ENCODE results near the gene GCSH.

The GCSH gene

DNA sequence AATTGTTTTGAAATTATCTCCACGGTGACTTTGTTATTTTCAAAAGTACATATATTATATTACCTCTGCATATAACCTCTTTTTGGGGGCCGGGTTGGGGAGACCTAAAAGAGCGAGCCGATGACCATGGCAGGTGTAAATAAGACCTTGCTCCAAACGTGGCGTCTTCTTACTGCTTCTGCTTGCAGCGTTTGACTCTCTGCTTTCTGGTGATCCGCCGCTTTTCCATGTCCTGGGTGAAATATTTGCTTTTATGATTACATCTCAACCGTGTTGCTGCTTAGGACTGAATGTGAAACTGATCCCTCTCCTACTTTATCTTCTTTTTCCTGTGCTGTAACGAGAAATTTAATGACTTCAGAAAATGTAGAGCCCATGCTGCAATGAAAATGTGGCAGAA is 42.4 kb downstream of the GCSH start:
- Mint-ChIP-seq H3K36me3 (ENCODE audit: low read depth) (peaks cover 14% of the 10 kb centered on the region), H3K4me3 (no peak overlapping the region), H3K9me3 (peaks cover 12% of the 10 kb centered on the region), H3K4me1 (no peaks in the 10 kb centered on the region), H3K27ac (peak overlapping the region in 1 of 3 experiments; percentile 22), H3K27me3 (ENCODE audit: low read depth) (no peaks in the 10 kb centered on the region)
- TF ChIP-seq, protein P1, sequence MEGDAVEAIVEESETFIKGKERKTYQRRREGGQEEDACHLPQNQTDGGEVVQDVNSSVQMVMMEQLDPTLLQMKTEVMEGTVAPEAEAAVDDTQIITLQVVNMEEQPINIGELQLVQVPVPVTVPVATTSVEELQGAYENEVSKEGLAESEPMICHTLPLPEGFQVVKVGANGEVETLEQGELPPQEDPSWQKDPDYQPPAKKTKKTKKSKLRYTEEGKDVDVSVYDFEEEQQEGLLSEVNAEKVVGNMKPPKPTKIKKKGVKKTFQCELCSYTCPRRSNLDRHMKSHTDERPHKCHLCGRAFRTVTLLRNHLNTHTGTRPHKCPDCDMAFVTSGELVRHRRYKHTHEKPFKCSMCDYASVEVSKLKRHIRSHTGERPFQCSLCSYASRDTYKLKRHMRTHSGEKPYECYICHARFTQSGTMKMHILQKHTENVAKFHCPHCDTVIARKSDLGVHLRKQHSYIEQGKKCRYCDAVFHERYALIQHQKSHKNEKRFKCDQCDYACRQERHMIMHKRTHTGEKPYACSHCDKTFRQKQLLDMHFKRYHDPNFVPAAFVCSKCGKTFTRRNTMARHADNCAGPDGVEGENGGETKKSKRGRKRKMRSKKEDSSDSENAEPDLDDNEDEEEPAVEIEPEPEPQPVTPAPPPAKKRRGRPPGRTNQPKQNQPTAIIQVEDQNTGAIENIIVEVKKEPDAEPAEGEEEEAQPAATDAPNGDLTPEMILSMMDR (IDR thresholded peaks at IDR 0.05; ENCODE audit: unreplicated experiment in 3 of 3) = no peak

DNA sequence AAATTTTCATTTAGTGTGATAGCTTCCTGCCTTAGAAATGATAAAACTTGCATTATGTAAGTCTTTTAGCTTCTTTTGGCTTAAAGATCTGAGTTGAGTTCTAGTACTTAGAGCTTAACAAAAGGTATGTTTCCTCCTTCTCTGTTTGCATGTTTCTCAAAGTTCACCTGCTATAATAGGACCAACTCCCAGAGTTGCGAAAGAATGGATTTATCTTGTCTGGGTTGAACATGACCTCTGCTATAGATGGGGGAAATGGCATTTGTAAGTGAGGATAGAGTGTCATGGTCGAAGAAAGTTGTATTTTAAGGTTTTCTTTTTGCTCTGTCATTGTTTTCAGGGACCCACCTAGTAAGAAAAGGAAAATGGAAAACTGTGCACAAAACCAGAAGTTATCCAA is 53.4 kb downstream of the GCSH start:
- peaks cover 11% of the 10 kb centered on the region for H3K4me1 Mint-ChIP-seq
- H3K36me3 Mint-ChIP-seq (ENCODE audit: low read depth) = peaks cover 79% of the 10 kb centered on the region
- no peak overlapping the region for H3K4me3 Mint-ChIP-seq
- no peaks in the 10 kb centered on the region for H3K27me3 Mint-ChIP-seq (ENCODE audit: low read depth)
- no peak overlapping the region for H3K27ac Mint-ChIP-seq
- TF ChIP-seq, protein P1 (IDR thresholded peaks at IDR 0.05; ENCODE audit: unreplicated experiment in 3 of 3) = no peak
- H3K9me3 Mint-ChIP-seq = peaks cover 3% of the 10 kb centered on the region

DNA sequence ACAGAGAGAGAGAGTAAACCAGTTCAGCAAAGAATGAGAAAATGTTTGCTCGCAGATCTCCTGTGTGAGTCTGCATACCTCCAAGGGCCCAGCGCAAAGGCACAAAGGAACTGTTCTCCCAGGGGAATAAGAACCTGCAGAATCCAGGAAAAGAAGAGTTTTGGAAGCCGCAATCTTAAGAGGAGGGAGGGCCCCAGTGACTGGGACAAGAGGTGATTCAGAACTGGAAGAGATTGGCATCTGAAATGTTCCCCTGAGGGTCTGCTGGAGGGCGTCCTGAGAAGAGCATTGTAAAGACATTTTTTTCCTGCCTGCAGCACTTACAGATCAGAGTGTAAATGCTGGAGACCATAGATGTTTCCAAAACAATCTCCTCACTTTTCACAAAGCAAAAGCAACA is 54.5 kb downstream of the GCSH start:
- Mint-ChIP-seq H3K4me3 (no peak overlapping the region), H3K27ac (no peak overlapping the region), H3K9me3 (no peaks in the 10 kb centered on the region), H3K27me3 (ENCODE audit: low read depth) (no peaks in the 10 kb centered on the region), H3K4me1 (peaks cover 19% of the 10 kb centered on the region), H3K36me3 (ENCODE audit: low read depth) (peaks cover 77% of the 10 kb centered on the region)
- TF ChIP-seq, protein P1 (IDR thresholded peaks at IDR 0.05; ENCODE audit: unreplicated experiment in 3 of 3) = no peak

DNA sequence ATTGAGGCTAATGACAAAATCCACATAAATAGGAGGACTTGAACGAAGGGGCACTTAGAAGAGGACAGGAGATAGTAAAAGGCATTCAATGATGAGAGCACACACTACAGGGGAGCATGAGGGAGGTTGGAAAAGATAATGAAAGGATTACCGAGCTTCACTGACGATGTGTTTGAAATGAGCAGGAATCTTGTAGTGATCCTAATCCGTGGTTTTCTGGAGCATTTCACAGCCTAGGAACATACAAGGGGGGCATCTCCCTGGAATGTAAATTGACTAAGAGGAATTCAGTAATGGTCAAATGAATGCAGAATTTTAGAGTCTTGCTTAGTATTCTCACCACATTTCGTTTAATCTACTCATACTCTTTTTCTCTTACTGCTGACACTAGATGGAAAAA is 55.4 kb downstream of the GCSH start:
- Mint-ChIP-seq H3K27me3 (ENCODE audit: low read depth) (no peaks in the 10 kb centered on the region), H3K27ac (no peak overlapping the region), H3K4me3 (no peak overlapping the region), H3K36me3 (ENCODE audit: low read depth) (peaks cover 71% of the 10 kb centered on the region), H3K9me3 (no peaks in the 10 kb centered on the region), H3K4me1 (peaks cover 22% of the 10 kb centered on the region)
- TF ChIP-seq, protein P1 (IDR thresholded peaks at IDR 0.05; ENCODE audit: unreplicated experiment in 3 of 3) = no peak

DNA sequence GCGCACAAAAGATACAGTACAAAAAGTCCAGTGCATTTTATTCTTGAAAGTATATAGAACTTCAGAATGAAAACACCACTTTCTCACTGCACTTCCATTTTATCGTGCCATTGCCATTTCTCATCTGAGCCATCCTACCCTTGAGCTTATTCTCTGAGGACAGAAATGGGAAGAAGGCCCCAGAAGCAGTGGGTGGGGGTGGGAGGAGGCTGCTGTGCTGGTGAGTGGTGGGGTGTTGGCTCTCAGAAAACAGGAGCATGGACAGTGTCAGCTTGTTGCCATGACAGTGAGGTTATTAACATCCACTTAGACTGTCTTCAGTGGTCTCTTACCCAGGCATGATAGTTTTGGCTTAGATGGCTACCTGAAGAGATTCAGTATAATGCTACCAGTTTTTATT is 56.1 kb downstream of the GCSH start:
- no peaks in the 10 kb centered on the region for H3K9me3 Mint-ChIP-seq
- H3K27ac Mint-ChIP-seq = peak overlapping the region in 1 of 3 experiments; percentile 29
- H3K4me1 Mint-ChIP-seq = peaks cover 22% of the 10 kb centered on the region
- H3K36me3 Mint-ChIP-seq (ENCODE audit: low read depth) = peaks cover 65% of the 10 kb centered on the region
- peak overlapping the region; percentile 8 to 59 (median 30) for H3K4me3 Mint-ChIP-seq
- H3K27me3 Mint-ChIP-seq (ENCODE audit: low read depth) = no peaks in the 10 kb centered on the region
- TF ChIP-seq, protein P1 (IDR thresholded peaks at IDR 0.05; ENCODE audit: unreplicated experiment in 3 of 3) = no peak

DNA sequence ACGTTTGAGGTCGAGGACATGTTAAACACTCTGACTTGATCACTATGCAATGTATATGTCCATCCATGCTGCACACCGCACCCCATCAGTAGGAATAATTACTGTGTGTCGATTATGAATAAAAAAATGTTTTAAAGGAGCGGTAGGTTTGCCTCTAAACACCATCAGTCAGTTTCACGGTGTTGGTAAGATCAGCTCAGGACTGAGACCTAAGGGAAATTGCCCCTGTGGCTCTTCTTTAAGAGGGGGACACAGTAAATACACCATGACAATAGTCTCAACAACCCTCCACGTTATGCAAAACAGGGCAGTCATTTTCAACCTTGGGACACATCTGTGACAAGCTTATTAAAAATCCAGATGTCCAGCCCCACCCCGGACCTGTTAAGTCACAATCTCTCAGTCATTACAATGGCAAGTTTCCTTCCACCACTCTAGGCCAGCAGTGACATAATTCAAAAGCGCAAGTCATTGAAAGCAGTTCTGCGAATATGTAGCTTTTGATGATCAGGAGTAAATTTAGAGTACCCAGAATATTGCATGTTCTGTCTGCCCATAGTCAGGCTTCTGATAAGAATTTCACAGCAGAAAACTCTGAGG is 59.3 kb downstream of the GCSH start:
- Mint-ChIP-seq H3K36me3 (ENCODE audit: low read depth) (peaks cover 39% of the 10 kb centered on the region), H3K27ac (peak overlapping the region; percentile 40 to 90 (median 78)), H3K9me3 (no peaks in the 10 kb centered on the region), H3K4me1 (peaks cover 22% of the 10 kb centered on the region), H3K4me3 (peak overlapping the region; percentile 89 to 92 (median 91)), H3K27me3 (ENCODE audit: low read depth) (no peaks in the 10 kb centered on the region)
- TF ChIP-seq, protein P1 (IDR thresholded peaks at IDR 0.05; ENCODE audit: unreplicated experiment in 3 of 3) = no peak
